ENCODE results near the gene MESD. TPM values are rescaled to one million over a fixed set of nuclear protein-coding genes. Genes with fewer than 3 reads are reported as not detected.

MESD gene
- total RNA-seq, 1 donor from 2014 or later: 15.7 TPM

Other genes starting within 250 kb of the MESD start
- gene CEMIP, start 210.4 kb downstream of the MESD start, total RNA-seq: 17.3 TPM
- gene TLNRD1, start 11.1 kb upstream of the MESD start, total RNA-seq: 17.7 TPM
- 0.36 TPM for gene CFAP161, start 144.5 kb upstream of the MESD start, total RNA-seq
- 2.7 TPM for gene IL16, start 207.1 kb upstream of the MESD start, total RNA-seq